HFFc6 (cell line): Measurements from ENCODE around the gene ZC3H8. TPM values are rescaled to one million over a fixed set of nuclear protein-coding genes. Genes with fewer than 3 reads are reported as not detected.
"Not testable (repeated sequence)": the region's sequence is repeated elsewhere in the genome, so short reads cannot be mapped to it uniquely, and the experiment has no call there.

Experiments
- DNase-seq: peaks from one replicate; pipeline ENCODE4 v3.0.0-alpha.2; 2018
- H3K27ac Mint-ChIP-seq: 2 replicates; pipeline ENCODE4 v1.8.0; 2020; ENCODE audit warnings: mild to moderate bottlenecking, mixed read lengths
- H3K27me3 Mint-ChIP-seq: 2 replicates; pipeline ENCODE4 v1.8.0; 2021; ENCODE audit warnings: mild to moderate bottlenecking, moderate library complexity, mixed read lengths; ENCODE audit not compliant: insufficient read depth
- H3K36me3 Mint-ChIP-seq: 2 replicates; pipeline ENCODE4 v1.8.0; 2021; ENCODE audit warnings: low read depth, mixed read lengths
- H3K4me1 Mint-ChIP-seq: 2 replicates; pipeline ENCODE4 v1.8.0; 2020; ENCODE audit warnings: low read depth, mixed read lengths
- H3K4me3 Mint-ChIP-seq: 2 replicates; pipeline ENCODE4 v1.8.0; 2020; ENCODE audit warnings: mild to moderate bottlenecking, moderate library complexity, mixed read lengths
- H3K9me3 Mint-ChIP-seq: 2 replicates; pipeline ENCODE4 v1.8.0; 2020; ENCODE audit warnings: mild to moderate bottlenecking, mixed read lengths
- CTCF ChIP-seq: fragments of 200-600 bp; sonication (generic); IDR thresholded peaks from 2 replicates; pipeline ENCODE4 v1.5.0; 2021; ENCODE audit warnings: antibody characterized with exemption, mild to moderate bottlenecking
- total RNA-seq, 6 experiments: library from RNA; stranded (reverse); fragmentation: NEBNext Ultra II Directional; extraction: Animal tissue kit (Norgen Biotek cat#: 25700); gene quantifications; 2 replicates in 1 of 6; 3 replicates in 5 of 6; pipeline ENCODE4 v1.2.3, GENCODE V29; 2021

ZC3H8 gene
- total RNA-seq, 6 experiments from 2014 or later, result 1.9 to 4.3 (median 3.4) TPM

DNA sequence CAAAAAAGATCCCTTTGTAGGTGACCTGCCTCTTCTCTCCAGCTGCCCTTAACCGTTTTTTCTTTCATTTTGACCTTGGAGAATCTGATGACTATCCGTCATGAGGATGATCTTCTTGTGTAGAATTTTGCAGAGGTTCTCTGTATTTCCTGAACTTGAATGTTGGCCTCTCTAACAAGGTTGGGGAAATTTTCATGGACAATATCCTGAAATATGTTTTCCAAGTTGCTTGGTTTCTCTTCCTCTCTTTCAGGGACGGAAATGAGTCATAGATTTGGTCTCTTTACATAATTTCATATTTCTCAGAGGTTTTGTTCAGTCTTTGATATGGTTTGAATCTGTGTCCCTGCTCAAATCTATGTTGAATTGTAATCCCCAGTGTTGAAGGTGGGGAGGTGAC is 34.0 kb downstream of the ZC3H8 start:
- Mint-ChIP-seq H3K27me3 (no peaks in the 10 kb centered on the region), H3K4me1 (no peaks in the 10 kb centered on the region), H3K36me3 (peaks cover 23% of the 10 kb centered on the region), H3K27ac (no peak overlapping the region), H3K9me3 (peaks cover 17% of the 10 kb centered on the region), H3K4me3 (no peak overlapping the region)
- no peak for DNase-seq
- TF ChIP-seq CTCF, result no peak

GRCh38 chr2:112220186-112220585 is 34.7 kb downstream of the ZC3H8 start:
- H3K4me1 Mint-ChIP-seq, result no peaks in the 10 kb centered on the region
- no peaks in the 10 kb centered on the region for H3K27me3 Mint-ChIP-seq
- TF ChIP-seq CTCF, result no peak
- no peak for DNase-seq
- H3K9me3 Mint-ChIP-seq, result peaks cover 17% of the 10 kb centered on the region
- H3K36me3 Mint-ChIP-seq, result peaks cover 23% of the 10 kb centered on the region
- no peak overlapping the region for H3K4me3 Mint-ChIP-seq
- no peak overlapping the region for H3K27ac Mint-ChIP-seq

DNA sequence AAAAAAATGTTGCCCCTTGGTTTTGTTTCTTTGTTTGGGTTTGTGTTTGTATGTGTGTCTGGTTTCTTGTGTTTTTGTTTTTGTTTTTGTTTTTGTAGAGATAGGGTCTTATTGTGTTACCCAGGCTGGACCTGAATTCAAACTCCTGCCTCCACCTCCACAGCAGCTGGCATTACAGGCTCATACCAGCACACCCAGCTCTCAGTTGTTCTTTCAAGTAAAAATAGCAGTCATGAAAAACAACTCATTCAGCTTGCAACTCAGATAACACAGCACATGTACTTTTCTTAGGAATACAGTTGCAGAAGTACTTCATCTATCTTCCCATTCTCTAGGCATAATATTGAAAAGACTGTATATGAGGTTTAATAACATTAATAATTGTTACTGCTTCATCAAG is 37.0 kb downstream of the ZC3H8 start:
- H3K36me3 Mint-ChIP-seq, result peaks cover 23% of the 10 kb centered on the region
- H3K27ac Mint-ChIP-seq, result no peak overlapping the region
- no peaks in the 10 kb centered on the region for H3K4me1 Mint-ChIP-seq
- TF ChIP-seq CTCF, result no peak
- no peaks in the 10 kb centered on the region for H3K27me3 Mint-ChIP-seq
- H3K9me3 Mint-ChIP-seq, result peaks cover 17% of the 10 kb centered on the region
- no peak for DNase-seq
- no peak overlapping the region for H3K4me3 Mint-ChIP-seq

DNA sequence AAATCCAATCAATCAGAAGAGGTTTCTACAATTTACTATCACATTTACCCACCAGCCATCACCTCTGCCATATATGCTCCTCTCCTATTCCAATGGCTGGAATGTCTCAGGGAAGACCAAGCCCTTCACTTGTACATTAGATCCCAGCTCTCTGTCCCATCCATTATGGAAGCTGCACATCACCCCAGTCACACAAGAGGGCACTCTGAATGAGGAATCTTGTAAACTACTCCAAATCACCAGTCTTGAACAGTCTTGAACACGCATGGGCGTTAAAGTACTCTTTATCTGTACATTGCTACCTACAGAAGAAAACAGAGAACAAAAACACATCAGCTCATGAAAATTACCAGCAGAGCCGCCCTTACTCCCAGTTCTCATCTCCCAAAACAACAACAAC is 38.7 kb downstream of the ZC3H8 start:
- Mint-ChIP-seq H3K27me3 (no peaks in the 10 kb centered on the region), H3K4me3 (no peak overlapping the region), H3K4me1 (no peaks in the 10 kb centered on the region), H3K9me3 (peaks cover 9% of the 10 kb centered on the region), H3K27ac (no peak overlapping the region), H3K36me3 (peaks cover 14% of the 10 kb centered on the region)
- DNase-seq, result peak; percentile 8
- TF ChIP-seq CTCF, result peak; percentile 55; the same call in 1 of the 2 replicates

- Mint-ChIP-seq H3K9me3 (peaks cover 21% of the 10 kb centered on the region), H3K36me3 (peaks cover 23% of the 10 kb centered on the region)
- not testable (repeated sequence) for DNase-seq, H3K4me3 Mint-ChIP-seq, H3K4me1 Mint-ChIP-seq, H3K27ac Mint-ChIP-seq, H3K27me3 Mint-ChIP-seq
Observed at GRCh38 chr2:112207905-112208304, 46.9 kb downstream of the ZC3H8 start.

- no peak overlapping the region for H3K27ac Mint-ChIP-seq
- no peak for TF ChIP-seq CTCF
- H3K4me1 Mint-ChIP-seq, result no peaks in the 10 kb centered on the region
- DNase-seq, result peak; percentile 8
- peaks cover 9% of the 10 kb centered on the region; the same call in 1 of the 2 replicates for H3K27me3 Mint-ChIP-seq
- H3K4me3 Mint-ChIP-seq, result no peak overlapping the region
- peaks cover 23% of the 10 kb centered on the region for H3K9me3 Mint-ChIP-seq
- peaks cover 20% of the 10 kb centered on the region for H3K36me3 Mint-ChIP-seq
Observed at GRCh38 chr2:112204411-112204810, 50.4 kb downstream of the ZC3H8 start.
